HG03064 (cell line): ENCODE measurements around the gene SP8.

Source experiments
- ATAC-seq: cut with Tn5 transposase; IDR thresholded peaks from one replicate; pipeline ENCODE4 v1.9.1; 2021; ENCODE audit warnings: low read depth; ENCODE audit not compliant: unreplicated experiment

SP8 gene

GRCh38 chr7:20795361-20795760 is 8.7 kb upstream of the SP8 start:
- ATAC-seq, result no peak

DNA sequence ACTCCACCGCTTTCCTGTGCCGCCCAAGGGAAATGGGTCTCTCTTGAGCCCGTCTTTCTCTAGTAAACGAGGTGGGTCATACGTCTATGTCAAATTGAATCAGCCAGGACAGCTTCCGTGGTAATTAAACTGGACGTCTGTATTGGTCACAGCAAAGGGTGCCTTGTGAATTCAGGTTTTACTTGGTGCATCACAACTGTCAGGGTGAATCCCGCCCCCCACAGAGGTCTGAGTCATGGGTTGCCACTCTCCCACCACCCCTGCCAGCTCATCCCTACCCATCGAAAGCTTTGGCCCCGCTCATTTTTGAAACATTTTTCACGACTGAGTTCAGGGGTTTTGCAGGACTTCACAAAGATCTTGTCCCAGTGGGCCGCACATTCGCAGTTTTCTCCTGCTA is 8.0 kb upstream of the SP8 start:
- ATAC-seq, result no peak

DNA sequence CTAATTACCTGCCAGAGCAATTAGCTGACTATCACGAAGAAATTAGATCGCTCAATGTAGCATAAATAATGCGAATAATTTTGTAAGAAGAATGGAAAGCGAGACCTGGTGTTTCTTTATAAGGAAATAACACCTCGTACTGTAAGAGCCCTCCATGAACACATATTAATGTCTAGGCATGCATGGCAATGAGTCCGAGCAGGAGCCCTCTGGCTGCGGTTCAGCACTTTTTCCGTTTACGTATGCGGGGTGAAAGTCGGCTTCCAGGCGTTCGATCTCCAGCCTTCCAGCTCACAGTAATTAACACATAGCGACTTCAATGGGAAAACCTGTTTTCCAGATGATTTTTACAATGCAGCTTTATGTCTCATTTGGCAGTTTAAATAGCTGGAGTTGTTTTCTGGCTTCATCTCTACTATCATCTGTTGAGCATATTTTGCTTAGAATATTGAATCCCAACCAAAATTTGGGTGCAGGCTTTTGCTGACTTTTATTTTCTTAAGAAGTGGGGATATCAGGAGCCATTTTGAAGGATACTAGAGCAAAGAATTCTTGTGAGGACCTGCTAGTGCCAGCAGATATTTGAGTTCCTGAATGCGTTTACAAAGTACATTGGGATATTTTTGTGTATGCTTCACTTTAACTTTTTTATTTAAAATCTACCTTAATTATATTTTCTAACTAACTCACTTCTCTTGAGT is 7.2 kb upstream of the SP8 start:
- no peak for ATAC-seq

DNA sequence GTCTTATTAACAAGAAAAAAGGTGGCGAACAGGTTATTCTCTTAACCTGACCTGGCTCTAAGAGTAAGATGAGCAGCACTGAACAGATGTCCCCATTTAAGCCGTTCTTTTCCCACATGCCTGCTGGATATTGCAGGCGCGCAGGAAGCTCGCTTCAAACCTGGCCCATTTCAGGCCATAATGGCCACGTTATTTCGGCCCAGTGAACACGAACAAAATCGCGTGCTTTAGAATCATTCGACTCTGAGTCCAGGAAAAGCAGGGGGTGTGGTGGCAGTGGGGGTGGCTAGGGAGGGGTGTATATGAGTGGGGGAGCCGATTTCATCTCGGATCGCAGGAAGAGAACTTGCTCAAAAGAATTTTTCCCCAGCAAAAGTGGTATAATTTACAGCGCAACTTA is 6.6 kb upstream of the SP8 start:
- no peak for ATAC-seq

DNA sequence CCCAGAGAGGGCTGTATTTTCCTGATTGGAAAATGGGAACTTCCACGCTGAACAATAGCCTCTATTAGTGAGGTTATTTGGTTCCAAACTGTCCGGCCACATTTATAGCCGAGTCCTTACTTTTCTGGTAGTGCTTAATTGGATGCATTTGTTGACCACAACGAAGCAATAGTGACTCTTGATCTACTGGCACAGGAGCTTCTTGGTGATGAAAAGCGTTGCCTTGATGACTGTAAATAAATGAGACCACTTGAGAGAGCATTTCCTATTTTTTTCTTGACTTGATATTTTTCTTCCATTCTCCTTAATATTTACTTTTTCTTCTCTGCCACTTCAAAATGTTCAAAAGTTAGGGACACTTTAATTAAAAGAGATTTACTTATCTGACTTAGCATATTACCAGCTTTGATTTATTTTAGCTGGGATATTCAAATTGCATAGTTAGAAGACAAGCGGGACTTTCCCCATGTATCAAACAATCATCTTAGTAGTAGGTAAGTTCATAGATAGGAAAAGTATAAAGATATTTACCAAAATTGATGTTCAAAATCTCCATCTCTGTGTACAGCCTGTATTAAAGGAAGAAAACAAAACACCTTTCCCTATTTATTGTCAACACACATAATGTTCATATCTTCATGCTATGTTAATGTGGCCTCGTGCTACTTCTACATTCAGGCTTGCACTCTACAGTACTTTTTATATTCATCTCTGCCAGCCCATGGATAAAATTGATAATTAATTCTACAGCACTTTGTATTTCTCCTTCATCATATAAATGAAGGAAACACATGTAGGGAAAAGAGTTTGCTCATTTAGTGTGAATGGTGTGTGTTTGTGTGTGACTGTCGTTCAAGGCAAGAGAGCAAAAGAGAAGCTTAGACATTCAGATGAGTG is 5.1 kb upstream of the SP8 start:
- no peak for ATAC-seq

- ATAC-seq, result no peak
These were observed 3.7 kb upstream of the SP8 start for GRCh38 chr7:20790375-20790774.

GRCh38 chr7:20788420-20788990 is 1.8 kb upstream of the SP8 start:
- no peak for ATAC-seq

GRCh38 chr7:20787660-20788419 is 1.2 kb upstream of the SP8 start:
- ATAC-seq, result no peak

- ATAC-seq, result no peak
These were observed 286 bp downstream of the SP8 start for GRCh38 chr7:20786421-20786778.

- no peak for ATAC-seq
These were observed 655 bp downstream of the SP8 start for GRCh38 chr7:20786049-20786412.

DNA sequence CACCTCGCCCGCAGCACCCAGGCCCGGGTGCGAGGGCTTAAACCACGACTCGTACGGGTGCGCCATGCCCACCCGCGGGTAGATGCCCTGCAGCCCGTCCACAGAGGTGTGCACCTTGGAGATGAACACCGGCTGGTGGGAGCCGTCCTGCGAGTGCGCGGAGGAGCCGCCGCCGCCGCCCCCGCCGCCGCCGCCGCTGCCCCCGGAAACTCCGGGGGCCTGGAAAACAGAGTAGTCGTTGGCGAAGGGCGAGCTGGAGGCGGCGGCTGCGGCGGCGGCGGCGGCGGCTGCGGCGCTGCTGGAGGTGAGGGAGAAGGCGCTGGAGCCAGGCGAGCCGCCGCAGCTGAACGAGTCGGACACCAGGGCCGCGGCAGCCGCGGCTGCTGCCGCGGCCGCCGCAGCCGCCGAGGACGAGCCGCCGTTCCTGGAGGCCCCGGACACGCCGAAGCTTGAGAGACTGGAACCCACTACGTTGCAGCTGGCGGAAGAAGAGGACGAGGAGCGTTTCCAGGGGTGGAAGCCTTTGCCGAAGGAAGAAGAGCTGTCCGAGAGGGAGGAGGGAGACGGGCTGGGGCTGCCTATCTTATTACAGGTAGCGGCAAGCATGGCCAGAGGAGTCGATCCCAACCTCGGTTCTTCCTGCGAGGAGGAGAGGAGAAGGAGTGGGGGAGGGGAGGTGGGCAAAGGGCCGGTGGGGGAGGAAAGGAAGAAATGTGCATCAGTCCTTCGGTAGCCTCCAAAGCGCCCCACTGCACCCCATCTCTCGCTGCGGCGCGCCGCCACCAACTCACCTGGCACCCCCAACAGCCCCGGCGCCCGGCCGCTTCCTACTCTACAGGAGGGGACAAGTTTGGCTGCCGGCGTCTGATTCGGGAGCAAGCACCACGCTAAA is 1.3 kb downstream of the SP8 start:
- ATAC-seq, result no peak

DNA sequence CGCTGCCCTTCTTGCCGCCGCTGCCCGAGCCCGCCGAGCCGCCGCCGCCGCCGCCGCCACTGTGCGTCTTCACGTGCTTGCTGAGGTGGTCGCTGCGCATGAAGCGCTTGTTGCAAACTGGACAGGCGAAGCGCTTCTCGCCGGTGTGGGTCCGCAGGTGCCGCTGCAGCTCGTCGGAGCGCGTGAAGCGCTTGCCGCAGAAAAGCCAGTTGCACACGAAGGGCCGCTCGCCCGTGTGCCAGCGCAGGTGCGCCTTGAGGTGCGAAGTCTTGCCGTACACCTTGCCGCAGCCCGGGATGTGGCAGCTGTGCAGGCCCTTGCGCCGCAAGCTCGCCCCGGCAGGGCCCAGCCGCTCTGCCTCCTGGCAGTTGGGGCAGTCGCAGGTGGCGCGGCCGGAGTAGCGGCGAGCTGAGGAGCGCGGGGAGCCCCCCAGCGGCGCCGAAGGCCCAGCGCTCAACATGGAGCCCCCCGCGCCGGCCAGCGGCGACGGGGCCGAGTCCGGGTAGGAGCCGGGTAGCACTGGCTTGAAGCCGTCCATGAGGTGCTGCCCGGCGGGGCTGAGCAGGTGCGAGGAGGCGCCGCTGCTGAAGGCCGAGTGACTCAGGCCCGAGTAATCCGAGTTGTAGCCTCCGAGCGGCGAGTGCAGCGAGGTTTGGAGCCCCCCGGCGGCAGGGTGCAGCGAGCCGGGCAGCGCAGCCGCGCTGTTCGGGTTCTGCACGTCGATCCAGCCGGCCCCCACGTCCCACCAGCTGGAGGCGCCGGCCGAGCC is 2.1 kb downstream of the SP8 start:
- ATAC-seq, result no peak

DNA sequence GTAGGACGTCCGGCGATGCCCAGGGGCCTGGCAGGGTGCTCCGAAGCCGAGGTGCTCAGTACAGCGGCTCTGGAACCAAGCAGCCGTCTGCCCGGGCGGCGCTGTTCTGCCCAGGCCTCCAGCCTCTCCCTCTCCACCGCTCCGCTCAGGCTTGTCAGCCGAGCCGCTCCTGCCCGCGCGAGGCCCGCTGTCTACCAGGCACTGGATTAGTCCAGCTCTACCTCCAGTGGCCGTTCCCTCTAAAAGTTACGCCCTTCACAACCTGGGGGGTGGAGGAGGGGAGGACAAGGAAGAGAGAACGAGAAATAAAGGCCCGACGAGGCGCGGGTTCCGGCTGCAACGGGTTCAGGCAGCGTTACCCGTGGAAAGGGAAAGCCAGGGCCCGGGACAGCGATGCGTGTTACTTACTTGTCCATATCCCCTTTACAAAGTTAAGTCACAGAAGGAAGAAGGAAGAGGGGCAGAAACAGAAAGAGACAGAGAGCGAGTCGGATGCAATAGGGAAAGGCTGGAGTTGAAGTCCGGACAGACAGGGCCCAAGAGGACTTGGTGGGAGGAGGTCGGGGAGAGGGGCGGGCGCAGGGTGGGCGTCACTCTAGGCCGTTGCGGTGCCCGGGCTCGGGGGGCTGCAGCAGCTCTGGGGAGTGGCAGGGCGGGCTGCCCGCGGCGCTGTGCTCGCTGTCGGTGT is 2.8 kb downstream of the SP8 start:
- ATAC-seq, result no peak

GRCh38 chr7:20783125-20783699 is 3.5 kb downstream of the SP8 start:
- ATAC-seq, result no peak

GRCh38 chr7:20779041-20779440 is 7.6 kb downstream of the SP8 start:
- ATAC-seq, result no peak

DNA sequence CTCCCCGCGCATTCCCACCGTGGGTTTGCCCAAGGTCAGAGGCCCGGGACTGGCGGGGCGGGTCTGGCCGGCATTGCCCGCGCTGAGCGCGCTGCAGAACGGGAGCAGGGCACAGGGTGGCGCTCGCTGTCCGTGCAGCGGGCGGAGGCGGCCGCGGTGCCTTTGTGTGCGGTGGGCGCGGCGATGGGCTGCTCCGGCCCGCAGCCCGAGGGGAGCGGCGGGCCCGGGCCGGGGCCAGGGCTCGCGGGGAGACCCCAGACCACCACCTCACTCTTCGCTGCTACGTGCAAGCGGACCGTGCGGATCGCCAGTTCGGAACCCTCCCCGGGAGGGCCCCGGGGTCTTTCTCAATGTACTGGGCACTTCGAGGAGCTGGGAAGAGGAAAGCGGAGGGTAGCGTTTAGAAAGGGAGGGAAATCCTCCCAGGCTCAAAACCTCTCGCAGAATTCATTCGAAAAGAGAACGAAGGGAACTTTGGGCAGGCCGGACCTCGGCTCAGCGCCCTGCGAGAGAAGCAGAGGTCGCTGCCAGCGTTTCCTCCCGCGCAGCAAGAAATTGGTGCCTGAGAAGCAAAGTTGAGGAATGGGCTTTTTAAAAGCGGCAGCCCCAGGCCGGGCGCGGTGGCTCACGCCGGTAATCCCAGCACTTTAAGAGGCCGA is 8.5 kb downstream of the SP8 start:
- peak; percentile 69 for ATAC-seq

- peak; percentile 34 for ATAC-seq
These were observed 9.2 kb downstream of the SP8 start for GRCh38 chr7:20777377-20778062.
